ENCODE results near the gene SAMHD1. TPM values are rescaled to one million over a fixed set of nuclear protein-coding genes. Genes with fewer than 3 reads are reported as not detected.
"Not testable (repeated sequence)": the region's sequence is repeated elsewhere in the genome, so short reads cannot be mapped to it uniquely, and the experiment has no call there.

The SAMHD1 gene
- total RNA-seq (2014; rRNA removed; shearing (Covaris generic)) = 12.9 and 13.4 TPM in 2 replicates
- polyA plus RNA-seq (2014; cell fraction: nucleus; rRNA removed) = 14.5 and 22.3 TPM in 2 replicates

DNA sequence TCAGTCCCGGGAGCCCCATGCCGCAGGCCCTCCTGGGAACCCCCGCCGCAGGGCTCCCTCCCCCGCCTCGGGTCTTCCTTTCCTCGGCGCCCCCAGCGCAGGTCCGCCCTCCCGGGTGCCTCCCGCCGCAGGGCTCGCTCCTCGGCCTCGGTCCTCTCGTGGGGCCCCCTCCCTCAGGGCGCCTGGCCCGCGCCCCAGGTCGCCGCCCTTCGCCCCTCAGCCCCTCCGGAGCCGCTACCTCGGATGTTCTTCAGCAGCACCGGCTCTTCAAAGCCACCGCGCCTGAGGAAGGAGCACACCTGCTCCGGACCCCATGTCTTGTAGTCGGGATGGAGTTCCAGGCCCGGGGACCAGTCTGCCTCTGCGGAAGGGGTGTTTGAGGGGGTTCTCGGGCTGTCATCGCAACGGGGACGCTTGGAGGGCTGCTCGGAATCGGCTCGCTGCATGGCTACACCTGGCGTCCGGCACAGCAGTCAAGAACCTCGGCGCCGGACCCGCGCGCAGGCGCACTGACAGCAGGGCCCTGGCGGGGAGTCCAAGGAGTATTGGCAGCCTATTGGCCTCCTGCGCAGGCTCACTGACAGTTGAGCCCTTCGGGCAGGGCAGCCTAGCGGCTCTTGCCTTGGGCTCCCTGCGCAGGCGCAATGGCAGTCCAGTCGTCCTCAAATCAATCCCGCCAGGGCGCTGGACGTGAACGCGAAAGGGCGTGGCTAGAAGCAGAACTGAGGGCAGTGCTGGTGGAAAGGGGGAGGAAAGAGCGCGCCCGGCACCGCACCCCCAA lies at the start of gene SAMHD1:
SAMHD1 (minus strand) TSS at position 511 of the 781 bp plus-strand sequence; CDS start at position 446, 65 bp downstream.
- DNase-seq (ENCODE audit: extremely low read depth, low read depth) = peak; percentile 98

DNA sequence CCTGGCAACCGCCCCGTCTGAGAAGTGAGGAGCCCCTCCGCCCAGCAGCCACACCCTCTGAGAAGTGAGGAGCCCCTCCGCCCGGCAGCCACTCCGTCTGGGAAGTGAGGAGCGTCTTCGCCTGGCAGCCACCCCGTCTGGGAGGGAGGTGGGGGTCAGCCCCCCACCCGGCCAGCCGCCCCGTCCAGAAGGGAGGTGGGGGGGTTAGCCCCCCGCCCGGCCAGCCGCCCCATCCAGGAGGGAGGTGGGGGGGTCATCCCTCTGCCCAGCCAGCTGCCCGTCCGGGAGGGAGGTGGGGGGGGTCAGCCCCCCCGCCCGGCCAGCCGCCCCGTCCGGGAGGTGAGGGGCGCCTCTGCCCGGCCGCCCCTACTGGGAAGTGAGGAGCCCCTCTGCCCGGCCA lies 48.7 kb upstream of the SAMHD1 start:
- DNase-seq (ENCODE audit: extremely low read depth, low read depth) = not testable (repeated sequence)

DNA sequence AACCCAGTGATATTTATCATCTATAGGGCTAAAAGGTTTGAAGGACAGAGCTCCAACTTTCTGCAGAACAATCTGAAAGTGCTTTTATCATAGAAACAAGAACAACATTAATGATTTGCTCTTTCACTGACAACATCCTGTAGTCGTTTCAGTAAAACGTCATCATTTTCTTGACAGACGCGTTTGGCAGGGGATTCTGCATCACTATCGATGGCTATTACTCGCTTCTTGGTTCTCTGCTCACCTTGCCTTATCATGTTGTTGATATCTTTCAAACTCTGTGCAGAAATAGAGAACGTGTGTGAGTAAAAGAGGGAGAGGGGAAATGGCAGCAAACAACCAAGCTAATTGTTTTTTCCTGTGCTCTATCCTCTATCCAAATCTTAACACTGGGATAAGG lies 47.1 kb upstream of the SAMHD1 start:
- no peak for DNase-seq (ENCODE audit: extremely low read depth, low read depth)

DNA sequence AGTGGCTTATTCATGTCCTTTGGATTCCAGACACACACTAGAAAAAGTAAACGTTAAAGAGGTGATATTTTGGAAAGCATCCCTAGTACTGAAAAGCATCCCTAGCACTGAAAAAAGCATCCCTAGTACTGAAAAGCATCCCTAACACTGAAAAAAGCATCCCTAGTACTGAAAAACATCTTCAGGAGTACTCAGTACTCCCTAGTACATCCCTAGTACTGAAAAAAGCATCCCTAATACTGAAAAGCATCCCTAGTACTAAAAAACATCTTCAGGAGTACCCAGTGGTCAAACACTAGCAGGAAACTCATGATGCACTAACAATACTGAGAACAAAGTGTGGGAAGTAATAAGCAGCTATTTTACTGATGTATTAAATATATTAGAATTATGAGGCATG lies 45.6 kb upstream of the SAMHD1 start:
- no peak for DNase-seq (ENCODE audit: extremely low read depth, low read depth)

DNA sequence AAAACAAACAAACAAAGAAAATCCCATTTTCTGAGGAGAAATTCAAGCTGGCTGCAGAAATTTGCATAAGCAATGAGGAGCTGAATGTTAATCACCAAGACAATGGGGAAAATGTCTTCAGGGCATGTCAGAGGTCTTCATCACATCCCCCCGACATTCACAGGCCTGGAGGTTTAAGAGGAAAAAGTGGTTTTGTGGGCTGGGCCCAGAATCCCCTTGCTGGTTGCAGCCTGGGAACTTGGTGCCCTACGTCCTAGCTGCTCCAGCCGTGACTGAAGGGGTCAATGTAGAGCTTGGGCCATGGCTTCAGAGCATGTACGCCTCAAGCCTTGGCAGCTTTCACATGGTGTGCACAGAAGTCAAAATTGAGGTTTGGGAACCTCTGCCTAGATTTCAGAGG lies 42.7 kb upstream of the SAMHD1 start:
- DNase-seq (ENCODE audit: extremely low read depth, low read depth) = not testable (repeated sequence)

DNA sequence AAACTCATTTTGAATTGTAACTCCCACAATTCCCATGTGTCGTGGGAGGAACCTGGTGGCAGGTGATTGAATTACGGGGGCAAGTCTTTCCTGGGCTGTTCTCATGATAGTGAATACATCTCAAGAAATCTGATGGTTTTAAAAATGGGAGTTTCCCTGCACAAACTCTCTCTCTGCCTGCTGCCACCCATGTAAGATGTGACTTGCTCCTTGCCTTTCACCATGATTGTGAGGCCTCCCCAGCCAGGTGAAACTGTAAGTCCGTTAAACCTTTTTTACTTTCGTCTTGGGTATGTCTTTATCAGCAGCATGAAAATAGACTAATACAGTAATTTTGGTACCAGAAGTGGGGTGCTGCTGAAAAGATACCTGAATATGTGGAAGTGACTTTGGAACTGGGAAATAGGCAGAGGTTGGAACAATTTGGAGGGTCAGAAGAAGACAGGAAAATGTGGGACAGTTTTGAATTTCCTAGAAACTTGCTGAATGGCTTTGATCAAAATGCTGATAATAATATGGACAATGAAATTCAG lies 41.4 kb upstream of the SAMHD1 start:
- DNase-seq (ENCODE audit: extremely low read depth, low read depth) = no peak

DNA sequence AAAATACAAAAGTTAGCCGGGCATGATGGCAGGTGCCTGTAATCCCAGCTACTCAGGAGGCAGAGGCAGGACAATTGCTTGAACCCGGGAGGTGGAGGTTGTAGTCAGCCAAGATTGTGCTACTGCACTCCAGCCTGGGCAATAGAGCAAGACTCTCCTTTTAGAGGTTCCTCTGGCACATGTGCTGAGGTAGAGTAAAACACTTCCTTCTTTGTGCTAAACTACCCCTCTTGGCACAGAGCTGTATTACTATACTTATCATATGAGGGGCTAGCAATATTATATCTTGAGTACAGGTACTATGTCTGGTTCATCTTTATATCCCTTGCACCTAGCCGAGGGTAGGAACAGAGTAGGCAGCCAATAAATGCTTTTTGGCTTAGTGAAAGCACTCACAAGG lies 40.2 kb upstream of the SAMHD1 start:
- no peak for DNase-seq (ENCODE audit: extremely low read depth, low read depth)

DNA sequence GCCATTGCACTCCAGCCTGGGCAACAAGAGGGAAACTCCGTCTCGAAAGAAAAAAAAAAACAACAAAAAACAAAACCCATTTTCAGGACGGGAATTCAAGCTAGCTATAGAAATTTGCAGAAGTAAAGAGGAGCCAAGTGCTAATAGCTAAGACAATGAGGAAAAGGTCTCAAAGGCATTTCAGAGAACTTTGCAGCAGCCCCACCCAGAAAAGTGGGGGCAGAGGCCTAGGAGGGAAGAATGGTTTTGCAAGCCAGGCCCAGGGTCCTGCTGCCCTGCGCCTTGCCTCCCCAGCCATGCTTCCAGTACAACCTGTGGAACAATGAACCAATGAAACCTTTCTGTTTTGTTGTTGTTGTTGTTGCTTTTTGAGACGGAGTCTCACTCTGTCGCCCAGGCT lies 38.3 kb upstream of the SAMHD1 start:
- no peak for DNase-seq (ENCODE audit: extremely low read depth, low read depth)

DNA sequence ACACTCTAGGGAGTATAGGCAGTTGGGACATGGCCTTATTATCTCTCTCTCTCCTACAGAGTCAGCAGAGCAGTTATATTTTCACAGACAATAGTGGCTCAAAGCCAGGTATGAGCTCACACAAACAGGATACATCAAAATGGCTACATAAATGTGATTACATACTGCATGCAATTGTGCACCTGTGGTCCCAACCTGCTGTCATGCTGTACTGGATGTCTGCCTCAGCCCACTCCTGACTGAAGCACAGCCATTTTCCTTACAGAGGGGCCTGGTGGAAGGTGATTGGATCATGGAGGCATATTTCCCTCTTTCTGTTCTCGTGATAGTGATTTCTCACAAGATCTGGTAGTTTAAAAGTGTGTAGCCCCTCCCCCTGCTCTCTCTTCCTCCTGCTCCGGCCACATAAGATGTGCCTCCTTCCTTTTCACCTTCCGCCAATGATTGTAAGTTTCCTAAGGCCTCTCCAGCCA lies 37.0 kb upstream of the SAMHD1 start:
- no peak for DNase-seq (ENCODE audit: extremely low read depth, low read depth)

DNA sequence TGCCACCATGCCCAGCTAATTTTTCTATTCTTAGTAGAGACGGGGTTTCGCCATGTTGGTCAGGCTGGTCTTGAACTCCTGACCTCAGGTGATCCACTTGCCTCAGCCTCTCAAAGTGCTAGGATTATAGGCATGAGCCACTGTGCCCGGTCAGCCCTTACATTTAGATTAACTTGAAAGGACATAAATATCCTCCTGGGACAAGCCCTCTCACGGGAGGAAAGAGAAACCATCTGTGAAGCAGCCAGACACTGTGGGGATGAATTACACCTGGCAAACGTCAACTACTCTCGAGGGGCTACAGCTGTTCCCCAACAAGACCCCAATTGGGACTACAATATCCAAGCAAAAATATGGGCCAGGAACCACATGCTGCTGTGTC lies 32.7 kb upstream of the SAMHD1 start:
- DNase-seq (ENCODE audit: extremely low read depth, low read depth) = no peak

DNA sequence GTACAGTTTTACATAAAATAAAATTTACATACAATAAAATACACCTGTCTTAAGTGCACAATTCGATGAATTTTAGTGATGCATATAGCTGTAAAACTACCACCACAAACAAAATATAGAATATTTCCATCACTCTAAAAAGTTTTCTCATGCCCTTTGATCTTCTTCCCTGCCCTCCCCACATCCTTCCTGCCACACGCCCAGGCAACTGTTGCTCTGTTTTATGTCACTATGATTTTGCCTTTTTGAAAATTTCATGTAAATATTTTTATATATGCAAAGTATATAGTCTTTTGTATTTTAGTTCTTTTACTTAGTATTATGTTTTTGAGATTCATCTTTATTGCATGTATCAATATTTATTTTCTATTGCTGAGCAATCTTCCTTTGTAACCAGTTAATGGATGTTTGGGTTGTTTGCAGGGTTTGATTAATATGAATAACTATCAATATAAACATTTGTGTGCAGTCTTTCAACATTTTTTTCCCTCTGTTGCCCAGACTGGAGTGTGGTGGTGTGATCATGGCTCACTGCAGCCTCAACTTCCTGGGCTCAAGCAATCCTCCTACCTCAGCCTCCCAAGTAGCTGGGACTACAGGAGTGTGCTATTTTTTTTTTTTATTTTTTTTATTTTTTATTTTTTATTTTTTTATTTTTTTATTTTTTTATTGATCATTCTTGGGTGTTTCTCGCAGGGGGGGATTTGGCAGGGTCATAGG lies 23.8 kb upstream of the SAMHD1 start:
- DNase-seq (ENCODE audit: extremely low read depth, low read depth) = no peak

DNA sequence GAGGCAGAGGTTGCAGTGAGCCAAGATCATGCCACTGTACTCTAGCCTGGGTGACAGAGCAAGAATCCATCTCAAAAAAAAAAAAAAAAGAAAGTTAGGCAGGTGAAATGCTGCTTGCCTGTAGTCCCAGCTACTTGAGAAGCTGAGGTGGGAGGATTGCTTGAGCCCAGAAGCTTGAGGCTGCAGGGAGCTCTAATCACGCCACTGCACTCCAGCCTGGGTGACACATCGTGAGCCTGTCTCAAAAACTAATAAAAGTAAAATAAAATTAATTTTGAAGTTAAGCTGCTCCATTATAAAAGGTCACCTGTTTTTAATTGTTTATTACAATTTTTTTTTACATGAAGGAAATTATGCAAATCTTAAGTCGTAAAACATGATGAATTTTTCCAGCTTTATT lies 23.2 kb upstream of the SAMHD1 start:
- no peak for DNase-seq (ENCODE audit: extremely low read depth, low read depth)

DNA sequence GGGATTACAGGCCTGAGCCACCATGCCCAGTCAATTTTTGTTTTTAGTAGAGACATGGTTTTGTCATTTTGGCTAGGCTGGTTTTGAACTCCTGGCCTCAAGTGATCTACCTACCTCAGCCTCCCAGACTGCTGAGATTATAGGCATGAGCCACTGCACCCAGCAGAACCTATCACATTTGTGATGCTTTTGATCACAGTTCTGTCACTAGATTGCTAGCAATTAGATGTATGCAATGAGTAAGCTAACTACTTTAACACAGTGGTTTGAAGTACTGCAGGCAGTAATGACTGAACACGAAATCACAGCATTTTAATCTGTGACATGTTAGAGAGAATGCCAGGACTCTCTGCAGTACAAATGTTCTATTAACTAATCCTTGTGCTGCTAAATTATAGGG lies 19.6 kb upstream of the SAMHD1 start:
- DNase-seq (ENCODE audit: extremely low read depth, low read depth) = no peak

DNA sequence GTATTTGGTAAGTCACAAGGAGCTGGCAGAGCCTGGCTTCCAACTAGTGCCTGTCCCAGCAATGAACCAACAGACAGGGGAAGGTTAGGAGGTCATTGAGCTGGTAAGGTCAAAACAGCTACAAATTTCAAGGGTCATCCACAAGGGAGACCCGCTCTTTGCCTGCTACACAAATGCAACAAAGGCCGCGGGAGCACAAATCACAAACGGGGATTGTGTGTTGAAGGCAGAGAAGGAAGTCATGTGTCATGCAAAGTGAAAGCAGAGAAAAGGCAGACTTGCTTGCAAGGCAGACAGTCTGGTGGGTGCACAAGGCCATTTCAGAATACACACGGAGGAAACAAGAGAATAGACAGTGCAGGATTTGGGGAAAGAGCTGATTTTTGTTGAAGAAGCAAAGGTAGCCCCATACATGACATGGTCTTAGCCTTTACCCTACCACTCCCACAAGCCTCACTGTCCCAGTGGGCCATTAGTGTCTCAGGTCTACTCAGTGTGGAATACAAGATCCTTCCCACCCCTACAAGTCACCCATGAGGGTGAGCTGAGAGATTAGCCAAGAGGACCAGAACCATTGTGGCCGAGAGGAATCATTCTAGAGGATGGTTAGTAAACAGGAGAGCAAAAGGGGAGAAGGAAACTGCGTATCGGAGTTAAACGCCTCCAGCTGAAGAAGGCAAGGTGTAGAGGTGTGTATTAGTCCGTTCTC lies 18.1 kb upstream of the SAMHD1 start:
- DNase-seq (ENCODE audit: extremely low read depth, low read depth) = no peak

DNA sequence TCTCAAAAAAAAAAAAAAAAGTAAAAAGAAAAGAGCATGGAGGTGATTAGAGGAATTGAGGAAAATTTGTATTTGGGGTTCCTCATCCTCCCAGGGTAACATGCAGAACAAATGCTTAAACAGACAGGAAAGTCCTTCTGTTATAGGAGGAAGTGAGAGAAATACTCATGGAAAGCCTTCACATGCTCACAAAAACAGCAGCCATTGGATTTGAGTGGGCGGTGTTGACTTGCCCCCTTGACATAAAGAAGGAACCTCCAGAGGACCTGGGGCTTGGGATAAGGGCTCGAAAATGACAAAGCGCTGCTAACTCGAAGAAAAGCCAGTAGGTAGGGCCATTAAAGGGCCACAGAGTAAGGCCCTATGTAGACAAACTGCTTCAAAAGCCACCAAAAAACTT lies 17.5 kb upstream of the SAMHD1 start:
- DNase-seq (ENCODE audit: extremely low read depth, low read depth) = no peak

DNA sequence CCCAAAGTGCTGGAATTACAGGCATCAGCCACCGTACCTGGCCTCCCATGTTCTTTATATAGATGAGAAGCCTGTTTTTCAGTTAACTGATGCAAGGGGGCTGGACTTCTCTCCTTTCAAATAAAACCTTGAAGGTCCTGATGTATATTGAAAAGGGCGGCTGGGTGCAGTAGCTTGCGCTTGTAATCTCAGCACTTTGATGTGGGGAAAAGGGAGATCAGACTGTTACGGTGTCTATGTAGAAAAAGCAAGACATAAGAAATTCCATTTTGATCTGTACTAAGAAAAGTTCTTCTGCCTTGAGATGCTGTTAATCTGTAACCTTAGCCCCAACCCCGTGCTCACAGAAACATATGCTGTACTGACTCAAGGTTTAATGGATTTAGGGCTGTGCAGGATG lies 16.1 kb upstream of the SAMHD1 start:
- DNase-seq (ENCODE audit: extremely low read depth, low read depth) = no peak

DNA sequence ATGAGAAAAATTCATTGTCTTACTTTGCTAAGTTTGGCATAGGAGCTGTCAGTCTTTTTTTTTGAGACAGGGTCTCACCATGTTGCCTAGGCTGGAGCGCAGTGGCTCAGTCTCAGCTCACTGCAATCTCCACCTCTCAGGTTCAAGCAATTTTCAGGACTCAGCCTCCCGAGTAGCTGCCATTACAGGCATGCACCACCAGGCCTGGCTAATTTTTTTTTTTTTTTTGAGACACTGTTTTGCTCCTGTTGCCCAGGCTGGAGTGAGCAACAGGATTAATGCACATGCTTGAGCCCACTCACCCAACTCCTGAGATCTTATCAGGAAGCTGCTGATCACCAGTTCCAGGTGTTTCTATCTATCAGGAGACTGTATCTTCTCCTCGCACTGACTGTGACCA lies 15.5 kb upstream of the SAMHD1 start:
- not testable (repeated sequence) for DNase-seq (ENCODE audit: extremely low read depth, low read depth)

DNA sequence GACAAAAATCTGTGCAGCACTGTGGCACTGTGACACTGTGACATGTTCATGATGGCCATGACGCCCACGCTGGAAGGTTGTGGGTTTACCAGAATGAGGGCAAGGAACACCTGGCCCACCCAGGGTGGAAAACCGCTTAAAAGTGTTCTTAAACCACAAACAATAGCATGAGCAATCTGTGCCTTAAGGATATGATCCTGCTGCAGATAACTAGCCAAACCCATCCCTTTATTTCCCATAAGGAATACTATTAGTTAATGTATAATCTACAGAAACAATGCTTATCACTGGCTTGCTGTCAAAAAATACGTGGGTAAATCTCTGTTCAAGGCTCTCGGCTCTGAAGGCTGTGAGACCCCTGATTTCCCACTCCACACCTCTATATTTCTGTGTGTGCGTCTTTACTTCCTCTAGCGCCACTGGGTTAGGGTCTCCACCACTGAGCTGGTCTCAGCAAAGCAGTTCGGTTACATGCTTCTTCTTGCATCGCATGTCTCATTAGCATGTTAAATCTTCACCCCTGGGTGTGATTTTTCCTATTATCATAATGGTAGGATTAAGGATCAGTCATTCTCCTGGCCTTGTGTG lies 10.9 kb upstream of the SAMHD1 start:
- DNase-seq (ENCODE audit: extremely low read depth, low read depth) = not testable (repeated sequence)

DNA sequence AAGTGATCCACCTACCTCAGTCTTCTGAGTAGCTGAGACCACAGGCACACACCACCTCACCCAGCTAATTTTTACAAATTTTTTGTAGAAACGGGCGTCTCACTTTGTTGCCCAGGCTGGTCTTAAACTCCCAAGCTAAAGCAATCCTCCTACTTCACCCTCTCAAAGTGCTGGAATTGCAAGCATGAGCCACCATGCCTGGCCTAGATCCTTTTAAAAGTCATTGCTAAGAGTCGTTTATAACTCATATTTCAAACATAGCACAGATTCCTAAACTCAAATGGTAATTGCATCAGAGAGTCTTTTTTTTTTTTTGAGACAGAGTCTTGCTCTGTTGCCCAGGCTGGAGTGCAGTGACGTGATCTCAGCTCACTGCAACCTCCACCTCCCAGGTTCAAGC lies 7.7 kb upstream of the SAMHD1 start:
- DNase-seq (ENCODE audit: extremely low read depth, low read depth) = no peak

DNA sequence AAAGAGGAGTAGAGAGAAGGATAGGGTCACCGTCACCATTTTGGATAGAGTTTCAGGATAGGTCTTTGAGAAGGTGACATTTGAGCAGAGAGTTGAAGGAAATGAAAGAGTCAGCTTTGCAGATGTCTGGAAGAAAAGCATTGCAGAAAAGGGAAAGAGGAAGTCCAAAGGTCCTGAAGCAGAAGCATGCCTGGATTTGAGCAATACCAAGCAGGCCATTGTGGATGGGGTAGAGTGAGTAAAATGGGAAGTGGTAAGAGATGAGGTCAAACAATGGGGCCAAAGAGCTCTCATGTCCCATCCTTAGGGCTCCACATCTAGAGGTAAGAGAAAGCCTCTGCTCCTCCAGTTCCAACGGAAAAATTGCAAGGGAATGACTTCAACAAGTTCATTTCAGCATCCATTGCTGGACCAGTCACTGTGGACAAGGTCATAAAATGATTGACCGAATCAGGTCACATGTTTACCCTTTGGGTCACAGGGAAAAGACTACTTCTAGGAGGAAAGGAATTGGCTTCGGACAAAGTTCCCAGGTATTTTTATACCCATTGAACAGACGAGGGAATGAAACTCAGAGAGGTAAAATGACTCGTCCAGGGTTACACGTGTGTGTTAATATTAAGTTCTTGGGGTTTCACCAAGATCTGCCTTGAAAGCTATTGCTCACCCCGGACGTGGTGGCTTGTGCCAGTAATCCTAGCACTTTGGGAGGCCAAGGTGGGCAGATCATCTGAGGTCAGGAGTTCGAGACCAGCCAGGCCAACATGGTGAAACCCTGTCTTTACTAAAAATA lies 6.6 kb upstream of the SAMHD1 start:
- DNase-seq (ENCODE audit: extremely low read depth, low read depth) = no peak

Data from NCI-H460 (cell line).